ENCODE measurements around the gene TGM4.

TGM4 gene

GRCh38 chr3:44963571-44964325 lies 89.3 kb downstream of the TGM4 start:
- TF ChIP-seq KLF17 (tag by site-specific recombination; IDR thresholded peaks at IDR 0.05): no peak
- no peak for TF ChIP-seq ZNF26 (tag by site-specific recombination; IDR thresholded peaks at IDR 0.05)
- no peak for TF ChIP-seq IKZF3 (tag by site-specific recombination; IDR thresholded peaks at IDR 0.05)
- no peak for TF ChIP-seq ZNF600 (tag by site-specific recombination; IDR thresholded peaks at IDR 0.05)
- TF ChIP-seq ZNF530 (tag by site-specific recombination; IDR thresholded peaks at IDR 0.05; ENCODE audit: low read depth): no peak
- TF ChIP-seq ZBTB7A (tag by site-specific recombination; IDR thresholded peaks at IDR 0.05; ENCODE audit: low read depth): no peak
- TF ChIP-seq ZNF280C (tag by site-specific recombination; IDR thresholded peaks at IDR 0.05): no peak
- no peak for TF ChIP-seq MZF1 (tag by site-specific recombination; IDR thresholded peaks at IDR 0.05; ENCODE audit: borderline replicate concordance)
- TF ChIP-seq ZNF292 (tag by site-specific recombination; IDR thresholded peaks at IDR 0.05; ENCODE audit: borderline replicate concordance, low read depth): no peak
- Histone ChIP-seq H3K27ac (ENCODE audit: extremely low read depth, low read depth, low read length) (no peak overlapping the region), H3K4me1 (ENCODE audit: control insufficient read depth, insufficient read depth, low read length) (no peaks in the 10 kb centered on the region), H3K36me3 (ENCODE audit: control insufficient read depth in 2 of 2, insufficient read depth in 1 of 2, low read length in 2 of 2) (peaks cover 0 to 7% of the 10 kb centered on the region in 2 experiments; a peak in 1 of 3 replicates), H3K9me3 (ENCODE audit: control insufficient read depth, insufficient read depth, low read depth, low read length) (no peaks in the 10 kb centered on the region), H3K4me3 (ENCODE audit: low read depth, low read length) (no peak overlapping the region)
- POLR2A ChIA-PET: interaction anchor here (1.2 kb wide), 1 partner anchor 12 kb away, joined by 3 read pairs; the partner anchor contains the start of genes EXOSC7 and ZDHHC3
- CTCF ChIA-PET: interaction anchor here (0.7 kb wide), 2 partner anchors 49 to 714 kb away, joined by 3 read pairs; no protein-coding TSS in a partner anchor

Data from HEK293 (cell line).